H1 (cell line): ENCODE results near the gene AVPR2. TPM values are rescaled to one million over a fixed set of nuclear protein-coding genes. Genes with fewer than 3 reads are reported as not detected.

Experiments used
- CTCF ChIA-PET: fragments of 300-600 bp; sonication (Branson Sonifier 250); formaldehyde crosslinking; loops from one replicate; lab custom pipeline; 2021; ENCODE audit not compliant: partially characterized antibody; lab: Charles Lee
- POLR2A ChIA-PET: fragments of 300-600 bp; sonication (Branson Sonifier 250); formaldehyde crosslinking; loops from one replicate; lab custom pipeline; 2021; ENCODE audit warnings: inconsistent platforms; ENCODE audit not compliant: partially characterized antibody; lab: Charles Lee
- DNase-seq, 2 experiments: peaks; one replicate each; pipeline versions ENCODE4 v3.0.0 to v3.0.0-alpha.2; 2010 to 2022; ENCODE audit warnings: low spot score in 2 of 2, low read depth in 1 of 2, mixed read lengths in 1 of 2
- FAIRE-seq: peaks from 2 replicates; lab custom pipeline; 2011; peaks lifted over from hg19 to GRCh38; lab: Jason Lieb, UNC
- H2AFZ ChIP-seq: 2 replicates; pipeline ENCODE4 v1.8.1; 2012; ENCODE audit warnings: low read length, inconsistent platforms
- H2AK5ac ChIP-seq: 2 replicates; pipeline ENCODE4 v1.6.1; 2013; ENCODE audit warnings: low read depth, low read length
- H2BK120ac ChIP-seq: replicated peaks from 2 replicates; pipeline ENCODE3; 2013; ENCODE audit warnings: low read depth, low read length, inconsistent platforms
- H2BK12ac ChIP-seq: 2 replicates; pipeline ENCODE4 v1.6.1; 2013; ENCODE audit warnings: low read depth, low read length
- H2BK15ac ChIP-seq: 2 replicates; pipeline ENCODE4 v1.6.1; 2013; ENCODE audit warnings: low read length
- H2BK20ac ChIP-seq: 2 replicates; pipeline ENCODE4 v1.6.1; 2013; ENCODE audit warnings: low read length
- H2BK5ac ChIP-seq: 2 replicates; pipeline ENCODE4 v1.6.1; 2013; ENCODE audit warnings: low read depth, low read length
- H3K14ac ChIP-seq: 2 replicates; pipeline ENCODE4 v1.6.1; 2013; ENCODE audit warnings: inconsistent platforms; ENCODE audit not compliant: insufficient read length
- H3K18ac ChIP-seq: 2 replicates; pipeline ENCODE4 v1.6.1; 2013; ENCODE audit warnings: low read length; ENCODE audit errors: extremely low read depth
- H3K23ac ChIP-seq: 2 replicates; pipeline ENCODE4 v1.6.1; 2013; ENCODE audit warnings: inconsistent platforms; ENCODE audit not compliant: insufficient read length
- H3K23me2 ChIP-seq: 2 replicates; pipeline ENCODE4 v1.6.1; 2013; ENCODE audit warnings: low read depth, low read length
- H3K27ac ChIP-seq: 2 replicates; pipeline ENCODE4 v1.6.1; 2011; ENCODE audit warnings: low read depth, low read length, inconsistent platforms
- H3K27me3 ChIP-seq, 4 experiments: replicated peaks in 1 of 4; 1 replicate in 1 of 4; 2 replicates in 3 of 4; pipeline versions ENCODE4 v1.6.1 to v1.8.1; 2011 to 2013; ENCODE audit warnings: low read length in 3 of 4, mild to moderate bottlenecking in 3 of 4, inconsistent platforms in 2 of 4, mixed read lengths in 2 of 4, moderate library complexity in 1 of 4; ENCODE audit not compliant: control insufficient read depth in 3 of 4, insufficient read depth in 3 of 4; ENCODE audit errors: extremely low read depth in 1 of 4
- H3K36me3 ChIP-seq, 4 experiments: 2 replicates each; pipeline versions ENCODE4 v1.6.1 to v1.8.1; 2011 to 2013; ENCODE audit warnings: mild to moderate bottlenecking in 4 of 4, low read length in 3 of 4, moderate library complexity in 2 of 4, control low read depth in 1 of 4, inconsistent platforms in 1 of 4; ENCODE audit not compliant: insufficient read depth in 4 of 4, control insufficient read depth in 2 of 4
- H3K4ac ChIP-seq: replicated peaks from 2 replicates; pipeline ENCODE3; 2013; ENCODE audit warnings: low read length, low read depth, mixed read lengths, inconsistent platforms; ENCODE audit not compliant: insufficient read length
- H3K4me1 ChIP-seq, 4 experiments: replicated peaks in 1 of 4; 1 replicate in 1 of 4; 2 replicates in 3 of 4; pipeline versions ENCODE4 v1.6.1 to v1.8.1; 2011 to 2013; ENCODE audit warnings: low read length in 3 of 4, inconsistent platforms in 2 of 4, mixed read lengths in 1 of 4; ENCODE audit not compliant: insufficient read depth in 4 of 4, control insufficient read depth in 3 of 4
- H3K4me2 ChIP-seq, 2 experiments: 2 replicates each; pipeline versions ENCODE4 v1.6.1 to v1.8.1; 2011 to 2013; ENCODE audit warnings: low read depth in 2 of 2, low read length in 2 of 2, control low read depth in 1 of 2, inconsistent platforms in 1 of 2, mild to moderate bottlenecking in 1 of 2; ENCODE audit not compliant: insufficient read depth in 1 of 2
- H3K4me3 ChIP-seq, 4 experiments: fragments of 200-600, 300-600 bp in 1 of 4; sonication (generic), shearing (Covaris generic), sonication (Bioruptor Twin) in 1 of 4; 2 replicates each; pipeline versions ENCODE4 v1.5.1 to v1.8.1; 2011 to 2016; ENCODE audit warnings: low read length in 4 of 4, low read depth in 3 of 4, control low read depth in 2 of 4, inconsistent platforms in 2 of 4, mild to moderate bottlenecking in 2 of 4, mixed read lengths in 1 of 4, moderate library complexity in 1 of 4; ENCODE audit not compliant: insufficient read depth in 2 of 4; ENCODE audit errors: extremely low read depth in 1 of 4
- H3K56ac ChIP-seq: replicated peaks from 2 replicates; pipeline ENCODE3; 2013; ENCODE audit warnings: low read depth, mild to moderate bottlenecking, mixed read lengths, low read length, inconsistent platforms; ENCODE audit not compliant: insufficient read length
- H3K79me1 ChIP-seq: 2 replicates; pipeline ENCODE4 v1.6.1; 2013; ENCODE audit warnings: low read depth, low read length, control low read depth
- H3K79me2 ChIP-seq, 2 experiments: 2 replicates each; pipeline versions ENCODE4 v1.6.1 to v1.8.1; 2012 to 2013; ENCODE audit warnings: low read length in 2 of 2, mild to moderate bottlenecking in 2 of 2, inconsistent platforms in 1 of 2; ENCODE audit not compliant: insufficient read depth in 2 of 2, control insufficient read depth in 1 of 2
- H3K9ac ChIP-seq, 4 experiments: replicated peaks in 1 of 4; 1 replicate in 1 of 4; 2 replicates in 3 of 4; pipeline versions ENCODE4 v1.6.1 to v1.8.1; 2011 to 2013; ENCODE audit warnings: low read depth in 3 of 4, low read length in 3 of 4, control low read depth in 2 of 4, mild to moderate bottlenecking in 2 of 4, moderate library complexity in 2 of 4, inconsistent platforms in 1 of 4; ENCODE audit errors: extremely low read depth in 1 of 4
- H3K9me3 ChIP-seq, 2 experiments: 2 replicates each; pipeline versions ENCODE4 v1.6.1 to v1.8.1; 2012 to 2013; ENCODE audit warnings: mild to moderate bottlenecking in 2 of 2, moderate library complexity in 2 of 2, control low read depth in 1 of 2, inconsistent platforms in 1 of 2, low read depth in 1 of 2, low read length in 1 of 2, mixed read lengths in 1 of 2; ENCODE audit not compliant: insufficient read depth in 2 of 2
- H4K20me1 ChIP-seq, 2 experiments: replicated peaks in 1 of 2; 2 replicates each; pipeline versions ENCODE3 to v1.8.1; 2011 to 2013; ENCODE audit warnings: inconsistent platforms in 2 of 2, low read length in 2 of 2, mild to moderate bottlenecking in 1 of 2; ENCODE audit not compliant: insufficient read depth in 2 of 2, control insufficient read depth in 1 of 2
- H4K5ac ChIP-seq: 2 replicates; pipeline ENCODE4 v1.6.1; 2013; ENCODE audit warnings: low read length, low read depth, mixed read lengths, inconsistent platforms; ENCODE audit not compliant: insufficient read length
- H4K8ac ChIP-seq: 2 replicates; pipeline ENCODE4 v1.8.0; 2013; ENCODE audit warnings: mild to moderate bottlenecking, moderate library complexity, low read length, inconsistent platforms; ENCODE audit not compliant: insufficient read depth; ENCODE audit errors: extremely low read depth
- H4K91ac ChIP-seq: replicated peaks from 2 replicates; pipeline ENCODE3; 2013; ENCODE audit warnings: low read length, mixed read lengths, inconsistent platforms; ENCODE audit not compliant: insufficient read length
- CREB1 ChIP-seq: IDR thresholded peaks from 2 replicates; pipeline ENCODE4 v1.6.1; 2012; ENCODE audit warnings: inconsistent platforms
- EP300 ChIP-seq, 2 experiments: IDR thresholded peaks; 1 replicate in 1 of 2; 2 replicates in 1 of 2; pipeline ENCODE4 v1.6.1; 2011 to 2012; ENCODE audit warnings: low read depth in 2 of 2, low read length in 2 of 2, mild to moderate bottlenecking in 2 of 2, borderline replicate concordance in 1 of 2, inconsistent platforms in 1 of 2, moderate library complexity in 1 of 2
- HDAC6 ChIP-seq: IDR thresholded peaks from one replicate; pipeline ENCODE4 v1.7.1; 2012; ENCODE audit warnings: low read depth, mild to moderate bottlenecking, inconsistent platforms, low read length, moderate library complexity
- KDM1A ChIP-seq: fragments of 200-600, 300-600 bp; sonication (generic); IDR thresholded peaks from 2 replicates; pipeline ENCODE4 v1.7.1; 2016; ENCODE audit warnings: mild to moderate bottlenecking, low read length, borderline replicate concordance
- NANOG ChIP-seq: IDR thresholded peaks from 2 replicates; pipeline ENCODE4 v1.6.1; 2011; ENCODE audit warnings: low read length, low read depth, mild to moderate bottlenecking, inconsistent platforms; ENCODE audit not compliant: insufficient read depth, poor library complexity, severe bottlenecking
- NRF1 ChIP-seq: IDR thresholded peaks from 2 replicates; pipeline ENCODE4 v1.6.1; 2011; ENCODE audit warnings: mild to moderate bottlenecking, low read depth, low read length, improper control_type of control experiment
- POU5F1 ChIP-seq: IDR thresholded peaks from 2 replicates; pipeline ENCODE4 v1.6.1; 2011; ENCODE audit warnings: low read depth, mild to moderate bottlenecking, low read length, moderate library complexity
- RXRA ChIP-seq: IDR thresholded peaks from 2 replicates; pipeline ENCODE4 v1.6.1; 2011; ENCODE audit warnings: low read depth, mild to moderate bottlenecking, low read length, moderate library complexity; ENCODE audit not compliant: insufficient read depth
- SP4 ChIP-seq: IDR thresholded peaks from 2 replicates; pipeline ENCODE4 v1.6.1; 2012; ENCODE audit warnings: low read length, inconsistent platforms
- SUZ12 ChIP-seq: fragments of 200-600 bp; sonication (generic); IDR thresholded peaks from 2 replicates; pipeline ENCODE4 v1.6.1; 2012; ENCODE audit warnings: mild to moderate bottlenecking, inconsistent platforms, low read length, moderate library complexity, mixed read lengths
- TAF1 ChIP-seq: IDR thresholded peaks from 2 replicates; pipeline ENCODE4 v1.6.1; 2011; ENCODE audit warnings: mild to moderate bottlenecking, low read depth, low read length
- TCF12 ChIP-seq: IDR thresholded peaks from 2 replicates; pipeline ENCODE4 v1.6.1; 2011; ENCODE audit warnings: low read depth, mild to moderate bottlenecking, low read length
- YY1 ChIP-seq: IDR thresholded peaks from 2 replicates; pipeline ENCODE4 v1.6.1; 2011; ENCODE audit warnings: low read depth, mild to moderate bottlenecking, low read length
- WGBS, 2 experiments: shearing (Covaris generic) in 1 of 2; methylation state at CpG; one replicate each; pipeline versions ENCODE4 v1.1.6 to v1.1.7; 2013 to 2015; ENCODE audit warnings: low lambda C conversion rate in 2 of 2, mixed read lengths in 2 of 2, inconsistent platforms in 1 of 2, low coverage in 1 of 2, missing lambda C conversion rate in 1 of 2; ENCODE audit not compliant: insufficient replicate concordance in 2 of 2, insufficient coverage in 1 of 2, insufficient read length in 1 of 2; ENCODE audit errors: extremely low coverage in 1 of 2, missing lambda C conversion rate in 1 of 2; 5-methylcytosine and 5-hydroxymethylcytosine counted together
- polyA plus RNA-seq, 7 experiments: library from polyadenylated mRNA; depleted of rRNA in 3 of 7; stranded (reverse) in 5 of 7; unstranded in 2 of 7; fragments of >200 nt in 5 of 7; fragments of 200-250 nt in 2 of 7; gene quantifications; 1 replicate in 5 of 7; 2 replicates in 1 of 7; 4 replicates in 1 of 7; pipeline versions ENCODE4 v1.2.1 to v1.2.3, GENCODE V29; 2011 to 2013; ENCODE audit warnings: missing spikeins in 2 of 7, mixed read lengths in 2 of 7
- total RNA-seq: library from RNA; stranded (reverse); fragmentation: NEBNext Ultra II Directional; extraction: Animal tissue kit (Norgen Biotek cat#: 25700); gene quantifications from 2 replicates; pipeline ENCODE4 v1.2.1, GENCODE V29; 2021
- TF ChIP-seq, protein P1 (sequence below): IDR thresholded peaks from 2 replicates; pipeline ENCODE4 v1.6.1; 2012; ENCODE audit warnings: inconsistent platforms

The AVPR2 gene
- total and polyA plus RNA-seq, 2 of the 8 experiments (the other 6 are each of a cell fraction or from before 2014, with no cell fraction given): 0.09 TPM; not detected in 1

DNA sequence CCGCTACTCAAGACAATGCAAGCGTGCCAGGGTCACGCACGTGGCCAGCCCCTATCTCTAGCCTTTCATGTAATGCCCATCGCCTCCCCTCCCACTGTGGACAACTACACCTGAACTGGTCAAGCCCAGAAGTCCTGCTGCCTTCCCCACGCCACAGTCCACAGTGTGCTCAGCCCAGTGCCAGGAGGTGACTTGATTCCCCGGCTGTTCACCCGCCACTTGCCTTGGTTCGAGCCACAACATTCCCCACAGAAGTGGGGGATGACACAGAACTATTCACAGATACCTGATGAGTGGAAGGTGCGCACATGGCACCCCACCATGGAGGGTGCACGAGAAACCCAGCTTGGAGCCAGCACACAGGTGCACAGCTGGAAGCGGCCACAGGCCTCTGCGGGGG lies 14.8 kb downstream of the AVPR2 start:
- Histone ChIP-seq H2BK12ac (no peak overlapping the region), H3K18ac (no peak overlapping the region), H2AK5ac (no peak overlapping the region), H4K8ac (no peak overlapping the region), H2BK15ac (no peak overlapping the region), H2BK5ac (no peak overlapping the region), H2AFZ (no peak overlapping the region), H3K36me3 (0 out of 8 replicates have a peak, but pooled peaks cover 0 to 2% (median 0%) of the 10 kb centered on the region in 4 experiments), H3K56ac (no peak overlapping the region), H3K23ac (no peak overlapping the region), H3K9me3 (no peaks in the 10 kb centered on the region), H4K20me1 (peaks cover 0 to 2% of the 10 kb centered on the region in 2 experiments), H3K9ac (no peak overlapping the region), H3K27ac (no peak overlapping the region), H3K79me1 (no peaks in the 10 kb centered on the region), H3K14ac (no peak overlapping the region), H3K4me3 (no peak overlapping the region), H2BK20ac (no peak overlapping the region), H3K4me1 (peaks cover 0 to 4% (median 0%) of the 10 kb centered on the region in 4 experiments; a peak in 2 of 7 replicates), H3K23me2 (no peaks in the 10 kb centered on the region), H4K5ac (no peak overlapping the region), H3K27me3 (no peaks in the 10 kb centered on the region), H3K4ac (no peak overlapping the region), H2BK120ac (no peak overlapping the region), H4K91ac (no peak overlapping the region), H3K4me2 (no peak overlapping the region), H3K79me2 (no peaks in the 10 kb centered on the region)
- FAIRE-seq (no peak), DNase-seq (no peak)
- 97% methylated on average over 7 of the region's 13 CpGs; no CpG with 5 or more reads in 1 of the 2 experiments for WGBS, 2 experiments
- POLR2A ChIA-PET: interaction anchor here (1.3 to 14.9 kb wide), 2 partner anchors 18 to 22 kb away, joined by 3 to 231 read pairs; partner anchors contain the start of genes NAA10 and RENBP
- CTCF ChIA-PET: interaction anchor here (7.0 kb wide), 1 partner anchor 8 kb away, joined by 65 read pairs; no protein-coding TSS in a partner anchor
- TF ChIP-seq TCF12: no peak
- TF ChIP-seq RXRA: no peak
- TF ChIP-seq, protein P1, sequence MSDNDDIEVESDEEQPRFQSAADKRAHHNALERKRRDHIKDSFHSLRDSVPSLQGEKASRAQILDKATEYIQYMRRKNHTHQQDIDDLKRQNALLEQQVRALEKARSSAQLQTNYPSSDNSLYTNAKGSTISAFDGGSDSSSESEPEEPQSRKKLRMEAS: no peak
- no peak for TF ChIP-seq POU5F1
- TF ChIP-seq YY1: no peak
- TF ChIP-seq SP4: no peak
- TF ChIP-seq NANOG: no peak
- TF ChIP-seq KDM1A: no peak
- TF ChIP-seq NRF1: no peak
- no peak for TF ChIP-seq SUZ12
- TF ChIP-seq CREB1: no peak
- TF ChIP-seq HDAC6: no peak
- TF ChIP-seq TAF1: no peak
- TF ChIP-seq EP300 (IDR thresholded peaks at IDR 0.05; ENCODE audit: borderline replicate concordance in 1 of 2, low read depth in 2 of 2, low read length in 2 of 2): no peak
